GM12878 (cell line): ENCODE measurements around the gene WNT11. TPM values are rescaled to one million over a fixed set of nuclear protein-coding genes. Genes with fewer than 3 reads are reported as not detected.

Experiments
- BMI1 ChIP-seq: fragments of 450-650 bp; IDR thresholded peaks from 2 replicates; pipeline ENCODE4 v1.6.1; 2016; ENCODE audit warnings: mild to moderate bottlenecking, moderate library complexity, borderline replicate concordance
- FOXM1 ChIP-seq: IDR thresholded peaks from 2 replicates; pipeline ENCODE4 v1.6.1; 2012; ENCODE audit warnings: low read depth, mild to moderate bottlenecking, inconsistent platforms, low read length, moderate library complexity
- JUNB ChIP-seq: IDR thresholded peaks from 2 replicates; pipeline ENCODE4 v1.6.1; 2016; ENCODE audit warnings: antibody characterized with exemption, mild to moderate bottlenecking
- JUND ChIP-seq: IDR thresholded peaks from 2 replicates; pipeline ENCODE4 v1.6.1; 2012; ENCODE audit warnings: low read depth, mild to moderate bottlenecking, low read length, improper control_type of control experiment, moderate library complexity
- KAT2A ChIP-seq: conservative IDR thresholded peaks from 2 replicates; pipeline ENCODE4 v1.6.1; 2011; ENCODE audit warnings: low read depth, low read length; ENCODE audit not compliant: control insufficient read depth
- KDM1A ChIP-seq: fragments of 200-600 bp; sonication (generic); IDR thresholded peaks from 2 replicates; pipeline ENCODE4 v1.6.1; 2016; ENCODE audit warnings: borderline replicate concordance
- KLF5 ChIP-seq: fragments of 450-650 bp; IDR thresholded peaks from 2 replicates; pipeline ENCODE4 v1.6.1; 2014; ENCODE audit warnings: mild to moderate bottlenecking; ENCODE audit not compliant: partially characterized antibody
- MTA2 ChIP-seq: fragments of 450-650 bp; IDR thresholded peaks from 2 replicates; pipeline ENCODE4 v1.6.1; 2016; ENCODE audit warnings: low read depth, mild to moderate bottlenecking, moderate library complexity
- MXI1 ChIP-seq: fragments of 150-350 bp; IDR thresholded peaks from 2 replicates; pipeline ENCODE4 v1.6.1; 2011; ENCODE audit warnings: low read depth, mild to moderate bottlenecking, inconsistent platforms, low read length, improper control_type of control experiment
- NFIC ChIP-seq: IDR thresholded peaks from 2 replicates; pipeline ENCODE4 v1.6.1; 2012; ENCODE audit warnings: low read depth, mild to moderate bottlenecking, inconsistent platforms, low read length, moderate library complexity
- NFXL1 ChIP-seq: fragments of 450-650 bp; IDR thresholded peaks from 2 replicates; pipeline ENCODE4 v1.6.1; 2017; ENCODE audit warnings: antibody characterized with exemption, mild to moderate bottlenecking, borderline replicate concordance
- POLR2A ChIP-seq: IDR thresholded peaks from 2 replicates; pipeline ENCODE4 v1.6.1; 2011; ENCODE audit warnings: low read depth, mild to moderate bottlenecking, low read length
- POLR2AphosphoS5 ChIP-seq: IDR thresholded peaks from 2 replicates; pipeline ENCODE4 v1.6.1; 2011; ENCODE audit warnings: mild to moderate bottlenecking, low read length, inconsistent platforms
- RCOR1 ChIP-seq: conservative IDR thresholded peaks from 2 replicates; pipeline ENCODE4 v1.6.1; 2012; ENCODE audit warnings: low read depth, low read length, improper control_type of control experiment
- SIN3A ChIP-seq: IDR thresholded peaks from 2 replicates; pipeline ENCODE4 v1.6.1; 2012; ENCODE audit warnings: low read depth, low read length, improper control_type of control experiment
- TARDBP ChIP-seq: IDR thresholded peaks from 2 replicates; pipeline ENCODE4 v1.6.1; 2016; ENCODE audit warnings: borderline replicate concordance
- TCF12 ChIP-seq: IDR thresholded peaks from 2 replicates; pipeline ENCODE4 v1.6.1; 2011; ENCODE audit warnings: low read depth, mild to moderate bottlenecking, low read length
- YBX1 ChIP-seq: fragments of 450-650 bp; IDR thresholded peaks from 2 replicates; pipeline ENCODE4 v1.6.1; 2016; ENCODE audit warnings: antibody characterized with exemption
- ZBED1 ChIP-seq: IDR thresholded peaks from 2 replicates; pipeline ENCODE4 v1.6.1; 2016; ENCODE audit warnings: borderline replicate concordance
- ZNF622 ChIP-seq: fragments of 450-650 bp; IDR thresholded peaks from 2 replicates; pipeline ENCODE4 v1.6.1; 2017; ENCODE audit warnings: mild to moderate bottlenecking, inconsistent platforms
- polyA plus RNA-seq, 11 experiments: library from polyadenylated mRNA; depleted of rRNA in 4 of 11; unstranded in 6 of 11; stranded (reverse) in 5 of 11; fragments of >200 nt; fragmentation: Nextera tagmentation in 4 of 11; fragmentation: Illumina TruSeq in 1 of 11; extraction: Ambion mirVana in 4 of 11; extraction: Trizol in 1 of 11; gene quantifications; 1 replicate in 1 of 11; 2 replicates in 10 of 11; pipeline versions ENCODE4 v1.2.1 to v1.2.3, GENCODE V29; 2011 to 2016; ENCODE audit warnings: inconsistent platforms in 2 of 11, missing spikeins in 2 of 11, low read depth in 1 of 11
- total RNA-seq, 4 experiments: library from RNA; depleted of rRNA in 3 of 4; stranded (reverse); fragments of >200 nt in 3 of 4; fragmentation: Illumina TruSeq in 1 of 4; extraction: Trizol in 1 of 4; gene quantifications; 2 replicates each; pipeline versions ENCODE4 v1.2.1 to v1.2.3, GENCODE V29; 2013 to 2021
- TF ChIP-seq, protein P1 (sequence below): fragments of 450-650 bp; IDR thresholded peaks from 2 replicates; pipeline ENCODE4 v1.6.1; 2016; ENCODE audit warnings: mild to moderate bottlenecking
- TF ChIP-seq, protein P2 (sequence below): IDR thresholded peaks from 2 replicates; pipeline ENCODE4 v1.6.1; 2011; ENCODE audit warnings: low read depth, low read length, improper control_type of control experiment, borderline replicate concordance
- TF ChIP-seq, protein P3 (sequence below): fragments of 450-650 bp; IDR thresholded peaks from 2 replicates; pipeline ENCODE4 v1.6.1; 2017; ENCODE audit warnings: mild to moderate bottlenecking, moderate library complexity
- TF ChIP-seq, protein P4 (sequence below), 3 experiments: IDR thresholded peaks in 2 of 3; conservative IDR thresholded peaks in 1 of 3; 2 replicates each; pipeline ENCODE4 v1.5.1; 2011; ENCODE audit warnings: low read depth in 3 of 3, low read length in 3 of 3, mild to moderate bottlenecking in 3 of 3, control low read depth in 2 of 3, moderate library complexity in 2 of 3, inconsistent platforms in 1 of 3, mixed read lengths in 1 of 3; ENCODE audit not compliant: control insufficient read depth in 2 of 3, insufficient read depth in 1 of 3; ENCODE audit errors: extremely low read depth in 1 of 3

WNT11 gene
- total and polyA plus RNA-seq, 10 of the 15 experiments (the other 5 are each of a cell fraction or from before 2014, with no cell fraction given), result 0.05 to 0.19 TPM; not detected in 8

DNA sequence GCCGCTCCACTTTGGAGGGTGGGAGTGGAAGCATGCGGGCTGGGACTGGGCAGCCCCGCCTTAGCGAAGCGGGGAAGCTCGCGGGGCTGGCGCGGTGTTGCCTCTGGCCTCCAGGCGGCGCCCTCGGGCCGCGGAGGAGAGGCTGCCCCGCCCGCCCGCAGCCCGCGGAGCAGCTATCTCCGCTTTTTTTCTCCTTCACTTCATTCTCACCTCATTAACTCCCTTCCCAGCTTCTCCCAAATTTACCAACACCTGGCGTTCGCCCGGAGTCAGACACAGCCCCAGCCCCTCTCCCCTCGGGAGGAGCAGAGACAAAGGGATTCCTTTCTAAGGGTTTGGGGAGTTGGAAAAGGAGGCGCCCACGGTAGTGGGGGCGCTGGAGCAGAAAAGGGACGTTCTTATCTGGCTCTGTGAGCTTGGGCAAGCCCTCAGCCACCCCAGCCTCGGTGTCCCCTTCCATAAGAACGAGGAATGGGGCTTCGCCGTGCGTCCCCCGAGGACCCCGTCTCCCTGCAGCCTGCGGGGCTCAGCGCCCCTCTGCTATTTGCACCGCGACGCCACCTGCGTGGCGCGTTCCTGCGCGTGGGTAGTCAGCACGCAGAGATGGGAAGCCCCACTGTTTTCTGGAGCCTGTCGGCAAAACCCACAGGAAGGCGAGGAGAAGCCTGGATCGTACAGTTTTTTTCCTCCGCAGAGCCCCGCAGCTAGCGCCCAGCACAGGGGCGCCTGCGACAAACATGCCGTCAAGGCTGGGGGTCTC is 1.5 kb upstream of the WNT11 start (continued):
- TF ChIP-seq POLR2A (no peak), RCOR1 (0 out of 2 replicates have a peak, but pooled peaks have one; percentile 31), JUNB (no peak), FOXM1 (no peak), POLR2AphosphoS5 (no peak), KAT2A (no peak), ZBED1 (no peak), BMI1 (no peak), NFXL1 (no peak), MTA2 (no peak), KLF5 (no peak), YBX1 (no peak), ZNF622 (no peak), JUND (no peak), SIN3A (no peak), NFIC (no peak), TARDBP (no peak), MXI1 (no peak), TCF12 (no peak), KDM1A (no peak)
- TF ChIP-seq, protein P1, sequence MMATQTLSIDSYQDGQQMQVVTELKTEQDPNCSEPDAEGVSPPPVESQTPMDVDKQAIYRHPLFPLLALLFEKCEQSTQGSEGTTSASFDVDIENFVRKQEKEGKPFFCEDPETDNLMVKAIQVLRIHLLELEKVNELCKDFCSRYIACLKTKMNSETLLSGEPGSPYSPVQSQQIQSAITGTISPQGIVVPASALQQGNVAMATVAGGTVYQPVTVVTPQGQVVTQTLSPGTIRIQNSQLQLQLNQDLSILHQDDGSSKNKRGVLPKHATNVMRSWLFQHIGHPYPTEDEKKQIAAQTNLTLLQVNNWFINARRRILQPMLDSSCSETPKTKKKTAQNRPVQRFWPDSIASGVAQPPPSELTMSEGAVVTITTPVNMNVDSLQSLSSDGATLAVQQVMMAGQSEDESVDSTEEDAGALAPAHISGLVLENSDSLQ, result no peak
- TF ChIP-seq, protein P2, sequence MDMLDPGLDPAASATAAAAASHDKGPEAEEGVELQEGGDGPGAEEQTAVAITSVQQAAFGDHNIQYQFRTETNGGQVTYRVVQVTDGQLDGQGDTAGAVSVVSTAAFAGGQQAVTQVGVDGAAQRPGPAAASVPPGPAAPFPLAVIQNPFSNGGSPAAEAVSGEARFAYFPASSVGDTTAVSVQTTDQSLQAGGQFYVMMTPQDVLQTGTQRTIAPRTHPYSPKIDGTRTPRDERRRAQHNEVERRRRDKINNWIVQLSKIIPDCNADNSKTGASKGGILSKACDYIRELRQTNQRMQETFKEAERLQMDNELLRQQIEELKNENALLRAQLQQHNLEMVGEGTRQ, result no peak
- TF ChIP-seq, protein P3, sequence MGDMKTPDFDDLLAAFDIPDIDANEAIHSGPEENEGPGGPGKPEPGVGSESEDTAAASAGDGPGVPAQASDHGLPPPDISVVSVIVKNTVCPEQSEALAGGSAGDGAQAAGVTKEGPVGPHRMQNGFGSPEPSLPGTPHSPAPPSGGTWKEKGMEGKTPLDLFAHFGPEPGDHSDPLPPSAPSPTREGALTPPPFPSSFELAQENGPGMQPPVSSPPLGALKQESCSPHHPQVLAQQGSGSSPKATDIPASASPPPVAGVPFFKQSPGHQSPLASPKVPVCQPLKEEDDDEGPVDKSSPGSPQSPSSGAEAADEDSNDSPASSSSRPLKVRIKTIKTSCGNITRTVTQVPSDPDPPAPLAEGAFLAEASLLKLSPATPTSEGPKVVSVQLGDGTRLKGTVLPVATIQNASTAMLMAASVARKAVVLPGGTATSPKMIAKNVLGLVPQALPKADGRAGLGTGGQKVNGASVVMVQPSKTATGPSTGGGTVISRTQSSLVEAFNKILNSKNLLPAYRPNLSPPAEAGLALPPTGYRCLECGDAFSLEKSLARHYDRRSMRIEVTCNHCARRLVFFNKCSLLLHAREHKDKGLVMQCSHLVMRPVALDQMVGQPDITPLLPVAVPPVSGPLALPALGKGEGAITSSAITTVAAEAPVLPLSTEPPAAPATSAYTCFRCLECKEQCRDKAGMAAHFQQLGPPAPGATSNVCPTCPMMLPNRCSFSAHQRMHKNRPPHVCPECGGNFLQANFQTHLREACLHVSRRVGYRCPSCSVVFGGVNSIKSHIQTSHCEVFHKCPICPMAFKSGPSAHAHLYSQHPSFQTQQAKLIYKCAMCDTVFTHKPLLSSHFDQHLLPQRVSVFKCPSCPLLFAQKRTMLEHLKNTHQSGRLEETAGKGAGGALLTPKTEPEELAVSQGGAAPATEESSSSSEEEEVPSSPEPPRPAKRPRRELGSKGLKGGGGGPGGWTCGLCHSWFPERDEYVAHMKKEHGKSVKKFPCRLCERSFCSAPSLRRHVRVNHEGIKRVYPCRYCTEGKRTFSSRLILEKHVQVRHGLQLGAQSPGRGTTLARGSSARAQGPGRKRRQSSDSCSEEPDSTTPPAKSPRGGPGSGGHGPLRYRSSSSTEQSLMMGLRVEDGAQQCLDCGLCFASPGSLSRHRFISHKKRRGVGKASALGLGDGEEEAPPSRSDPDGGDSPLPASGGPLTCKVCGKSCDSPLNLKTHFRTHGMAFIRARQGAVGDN, result no peak
- TF ChIP-seq, protein P4, sequence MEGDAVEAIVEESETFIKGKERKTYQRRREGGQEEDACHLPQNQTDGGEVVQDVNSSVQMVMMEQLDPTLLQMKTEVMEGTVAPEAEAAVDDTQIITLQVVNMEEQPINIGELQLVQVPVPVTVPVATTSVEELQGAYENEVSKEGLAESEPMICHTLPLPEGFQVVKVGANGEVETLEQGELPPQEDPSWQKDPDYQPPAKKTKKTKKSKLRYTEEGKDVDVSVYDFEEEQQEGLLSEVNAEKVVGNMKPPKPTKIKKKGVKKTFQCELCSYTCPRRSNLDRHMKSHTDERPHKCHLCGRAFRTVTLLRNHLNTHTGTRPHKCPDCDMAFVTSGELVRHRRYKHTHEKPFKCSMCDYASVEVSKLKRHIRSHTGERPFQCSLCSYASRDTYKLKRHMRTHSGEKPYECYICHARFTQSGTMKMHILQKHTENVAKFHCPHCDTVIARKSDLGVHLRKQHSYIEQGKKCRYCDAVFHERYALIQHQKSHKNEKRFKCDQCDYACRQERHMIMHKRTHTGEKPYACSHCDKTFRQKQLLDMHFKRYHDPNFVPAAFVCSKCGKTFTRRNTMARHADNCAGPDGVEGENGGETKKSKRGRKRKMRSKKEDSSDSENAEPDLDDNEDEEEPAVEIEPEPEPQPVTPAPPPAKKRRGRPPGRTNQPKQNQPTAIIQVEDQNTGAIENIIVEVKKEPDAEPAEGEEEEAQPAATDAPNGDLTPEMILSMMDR (IDR thresholded peaks at IDR 0.05 in 2 of 3, conservative IDR thresholded peaks at IDR 0.05 in 1 of 3; ENCODE audit: control insufficient read depth in 2 of 3, extremely low read depth in 1 of 3, insufficient read depth in 1 of 3, low read depth in 3 of 3, low read length in 3 of 3), result peak; percentile 94 to 98 (median 94); a peak in 5 of 6 replicates
